HEK293 (cell line): ENCODE data around the gene STEAP1B.

Source experiments
- CTCF ChIA-PET: fragments of 350-600 bp; formaldehyde crosslinking; extraction: SDS; loops from one replicate; lab custom pipeline; 2021; ENCODE audit warnings: antibody characterized with exemption; lab: Yijun Ruan, JAX
- POLR2A ChIA-PET: fragments of 300-600 bp; formaldehyde crosslinking; extraction: SDS; loops from one replicate; lab custom pipeline; 2020; ENCODE audit warnings: antibody characterized with exemption, inconsistent platforms; lab: Yijun Ruan, JAX
- H3K27ac ChIP-seq: fragments of 200-500 bp; sonication (Bioruptor generic); 2 replicates; pipeline ENCODE4 v1.5.1; 2014; ENCODE audit warnings: low read depth, low read length, control low read depth, inconsistent platforms; ENCODE audit errors: extremely low read depth
- H3K36me3 ChIP-seq, 2 experiments: fragments of 200-500 bp in 1 of 2; sonication (Bioruptor generic) in 1 of 2; 1 replicate in 1 of 2; 2 replicates in 1 of 2; pipeline ENCODE4 v1.5.1; 2014 to 2017; ENCODE audit warnings: inconsistent platforms in 2 of 2, low read length in 2 of 2; ENCODE audit not compliant: control insufficient read depth in 2 of 2, insufficient read depth in 1 of 2
- H3K4me1 ChIP-seq: fragments of 200-500 bp; sonication (Bioruptor generic); 2 replicates; pipeline ENCODE4 v1.5.1; 2014; ENCODE audit warnings: mild to moderate bottlenecking, low read length, inconsistent platforms; ENCODE audit not compliant: control insufficient read depth, insufficient read depth
- H3K4me3 ChIP-seq: 2 replicates; pipeline ENCODE4 v1.5.1; 2011; ENCODE audit warnings: low read depth, mild to moderate bottlenecking, control low read depth, low read length, moderate library complexity
- H3K9me3 ChIP-seq: fragments of 200-500 bp; sonication (Bioruptor generic); 2 replicates; pipeline ENCODE4 v1.5.1; 2014; ENCODE audit warnings: low read depth, low read length, inconsistent platforms; ENCODE audit not compliant: control insufficient read depth, insufficient read depth
- KLF9 ChIP-seq: fragments of 450-650 bp; formaldehyde crosslinking; IDR thresholded peaks from 2 replicates; pipeline ENCODE4 v1.5.1; 2016; ENCODE audit warnings: missing biosample characterization, missing genetic modification characterization, low read depth
- MYNN ChIP-seq: fragments of 450-650 bp; formaldehyde crosslinking; IDR thresholded peaks from 2 replicates; pipeline ENCODE4 v1.5.1; 2016; ENCODE audit warnings: missing biosample characterization, missing genetic modification characterization, borderline replicate concordance
- PRDM2 ChIP-seq: fragments of 450-650 bp; formaldehyde crosslinking; IDR thresholded peaks from 2 replicates; pipeline ENCODE4 v1.5.1; 2016; ENCODE audit warnings: missing biosample characterization, missing genetic modification characterization, borderline replicate concordance
- ZNF121 ChIP-seq: fragments of 450-650 bp; formaldehyde crosslinking; IDR thresholded peaks from 2 replicates; pipeline ENCODE4 v1.5.1; 2016; ENCODE audit warnings: missing biosample characterization, missing genetic modification characterization
- ZNF202 ChIP-seq: fragments of 450-650 bp; formaldehyde crosslinking; IDR thresholded peaks from 2 replicates; pipeline ENCODE4 v1.5.1; 2016; ENCODE audit warnings: missing biosample characterization, missing genetic modification characterization, borderline replicate concordance
- ZNF350 ChIP-seq: fragments of 450-650 bp; formaldehyde crosslinking; IDR thresholded peaks from 2 replicates; pipeline ENCODE4 v1.5.0; 2017; ENCODE audit warnings: missing biosample characterization, mild to moderate bottlenecking, missing genetic modification characterization
- ZNF48 ChIP-seq: fragments of 450-650 bp; formaldehyde crosslinking; IDR thresholded peaks from 2 replicates; pipeline ENCODE4 v1.5.1; 2016; ENCODE audit warnings: missing biosample characterization, missing genetic modification characterization
- ZNF513 ChIP-seq: fragments of 450-650 bp; IDR thresholded peaks from 2 replicates; pipeline ENCODE4 v1.5.1; 2018; ENCODE audit warnings: missing biosample characterization, missing genetic modification characterization
- ZNF529 ChIP-seq: fragments of 450-650 bp; formaldehyde crosslinking; IDR thresholded peaks from 2 replicates; pipeline ENCODE4 v1.5.1; 2017; ENCODE audit warnings: missing genetic modification characterization, missing biosample characterization; ENCODE audit not compliant: insufficient replicate concordance
- TF ChIP-seq, protein P1 (sequence below): fragments of 450-650 bp; formaldehyde crosslinking; IDR thresholded peaks from 2 replicates; pipeline ENCODE4 v1.5.1; 2016; ENCODE audit warnings: missing biosample characterization, missing genetic modification characterization

The STEAP1B gene

GRCh38 chr7:22420973-22421635 is 78.9 kb downstream of the STEAP1B start (continued):
- TF ChIP-seq ZNF202 (tag by site-specific recombination) (no peak), ZNF350 (tag by site-specific recombination) (no peak), ZNF513 (tag by site-specific recombination) (no peak)

DNA sequence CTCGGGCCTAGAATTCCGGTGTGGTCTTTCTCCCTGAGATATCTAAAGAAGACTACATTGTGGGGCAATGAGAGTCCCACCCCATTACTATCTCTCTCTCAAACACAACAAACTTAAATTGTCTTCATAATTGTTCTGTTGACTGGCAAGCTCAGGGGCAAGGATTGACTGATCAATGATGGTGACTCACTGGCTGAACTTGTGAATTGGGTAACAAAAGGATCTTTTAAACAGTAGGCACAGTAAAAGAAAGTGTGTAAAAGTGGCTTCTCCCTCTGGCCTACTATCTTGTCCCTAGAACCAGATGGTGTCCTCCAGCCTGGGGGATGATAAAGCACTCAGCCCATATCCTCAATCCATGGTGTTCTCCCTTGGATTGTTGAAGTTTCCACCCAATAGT is 80.0 kb downstream of the STEAP1B start:
- Histone ChIP-seq H3K9me3 (no peaks in the 10 kb centered on the region), H3K27ac (no peak overlapping the region), H3K4me1 (no peaks in the 10 kb centered on the region), H3K36me3 (no peaks in the 10 kb centered on the region), H3K4me3 (no peak overlapping the region)
- ChIA-PET CTCF (interaction anchor here (0.6 kb wide), 1 partner anchor 33 kb away, joined by 3 read pairs; no protein-coding TSS in a partner anchor), POLR2A (interaction anchor here (0.6 kb wide), 1 partner anchor 1231 kb away, joined by 4 read pairs; no protein-coding TSS in a partner anchor)
- no peak for TF ChIP-seq ZNF529 (tag by site-specific recombination)
- TF ChIP-seq, protein P1, sequence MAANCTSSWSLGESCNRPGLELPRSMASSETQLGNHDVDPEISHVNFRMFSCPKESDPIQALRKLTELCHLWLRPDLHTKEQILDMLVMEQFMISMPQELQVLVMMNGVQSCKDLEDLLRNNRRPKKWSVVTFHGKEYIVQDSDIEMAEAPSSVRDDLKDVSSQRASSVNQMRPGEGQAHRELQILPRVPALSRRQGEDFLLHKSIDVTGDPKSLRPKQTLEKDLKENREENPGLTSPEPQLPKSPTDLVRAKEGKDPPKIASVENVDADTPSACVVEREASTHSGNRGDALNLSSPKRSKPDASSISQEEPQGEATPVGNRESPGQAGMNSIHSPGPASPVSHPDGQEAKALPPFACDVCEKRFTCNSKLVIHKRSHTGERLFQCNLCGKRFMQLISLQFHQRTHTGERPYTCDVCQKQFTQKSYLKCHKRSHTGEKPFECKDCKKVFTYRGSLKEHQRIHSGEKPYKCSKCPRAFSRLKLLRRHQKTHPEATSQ, result no peak
- no peak for TF ChIP-seq ZNF48 (tag by site-specific recombination)
- no peak for TF ChIP-seq ZNF121 (tag by site-specific recombination)

DNA sequence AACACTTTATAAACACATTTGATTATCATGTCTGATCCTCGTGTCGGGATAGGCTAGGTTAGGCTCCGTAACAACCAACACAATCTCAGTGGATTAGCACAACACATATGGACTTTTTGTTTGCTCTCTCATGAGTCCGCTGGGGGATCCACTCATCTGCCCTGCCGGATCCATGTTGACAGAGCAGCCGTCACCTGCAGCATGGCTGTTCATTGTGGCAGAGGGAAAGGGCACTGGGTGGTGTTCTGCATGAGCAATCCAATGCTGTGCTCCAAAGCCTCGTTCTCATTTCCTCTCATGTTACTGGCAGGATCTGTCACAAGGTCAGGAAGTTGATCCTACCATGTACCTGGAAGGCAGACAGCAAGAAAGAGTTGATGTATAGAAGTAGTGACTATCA is 80.5 kb downstream of the STEAP1B start:
- ChIA-PET POLR2A (no interaction called here), CTCF (interaction anchor here (0.6 kb wide), 1 partner anchor 34 kb away, joined by 3 read pairs; no protein-coding TSS in a partner anchor)
- Histone ChIP-seq H3K4me1 (no peaks in the 10 kb centered on the region), H3K4me3 (no peak overlapping the region), H3K36me3 (no peaks in the 10 kb centered on the region), H3K27ac (no peak overlapping the region), H3K9me3 (no peaks in the 10 kb centered on the region)
- TF ChIP-seq MYNN (tag by site-specific recombination), result no peak
- no peak for TF ChIP-seq PRDM2 (tag by site-specific recombination)
- TF ChIP-seq KLF9 (tag by site-specific recombination), result no peak
